AG04449 (cell line): ENCODE data around the gene RAB8B.

Source experiments
- CTCF ChIA-PET: fragments of 350-600 bp; formaldehyde crosslinking; extraction: SDS; loops from one replicate; lab custom pipeline; 2021; ENCODE audit warnings: antibody characterized with exemption; lab: Yijun Ruan, JAX
- POLR2A ChIA-PET: fragments of 400-600, 350-600 bp; formaldehyde crosslinking; extraction: SDS; loops from one replicate; lab custom pipeline; 2020; ENCODE audit warnings: antibody characterized with exemption, inconsistent platforms; lab: Yijun Ruan, JAX
- DNase-seq: peaks from one replicate; pipeline ENCODE4 v3.0.0-alpha.2; 2010; ENCODE audit warnings: low read depth, low spot score
- H3K4me3 ChIP-seq: 2 replicates; pipeline ENCODE4 v1.5.1; 2011; ENCODE audit warnings: low read depth, mild to moderate bottlenecking, control low read depth, low read length
- CTCF ChIP-seq: IDR thresholded peaks from one replicate; pipeline ENCODE4 v1.5.1; 2011; ENCODE audit warnings: mild to moderate bottlenecking, moderate library complexity, low read length, control low read depth, inconsistent platforms; ENCODE audit not compliant: insufficient read depth; ENCODE audit errors: missing control alignments

RAB8B gene

GRCh38 chr15:63192619-63193206 is 3.3 kb downstream of the RAB8B start:
- no peak overlapping the region for H3K4me3 ChIP-seq
- TF ChIP-seq CTCF: no peak
- CTCF ChIA-PET: no interaction called here
- POLR2A ChIA-PET: no interaction called here
- DNase-seq: no peak

DNA sequence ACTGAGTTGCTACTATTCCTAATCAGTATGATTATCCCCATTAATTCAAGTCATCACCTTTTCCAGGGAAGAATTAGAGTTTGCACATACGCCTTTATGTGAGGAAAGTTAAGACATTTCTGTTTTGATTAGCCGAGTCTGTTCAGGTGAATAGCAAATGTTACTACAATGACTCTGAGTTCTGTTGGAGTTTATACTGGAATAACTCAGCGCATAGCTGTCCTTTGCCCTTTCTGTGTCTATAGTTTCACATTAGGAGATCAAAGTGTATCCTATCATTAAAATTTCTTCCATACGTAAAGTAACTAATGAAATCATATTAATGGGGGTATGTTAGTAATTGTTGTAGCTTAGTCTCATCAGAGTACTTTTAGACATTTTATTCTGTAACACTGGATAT is 4.9 kb downstream of the RAB8B start:
- no peak for TF ChIP-seq CTCF
- DNase-seq: no peak
- no peak overlapping the region for H3K4me3 ChIP-seq
- CTCF ChIA-PET: no interaction called here
- POLR2A ChIA-PET: interaction anchor here (1.0 to 1.8 kb wide), 2 partner anchors 9 to 37 kb away, joined by 3 to 4 read pairs; partner anchors contain the start of gene RPS27L

- DNase-seq: no peak
- CTCF ChIA-PET: interaction anchor here (1.2 kb wide), 1 partner anchor 9 kb away, joined by 4 read pairs; no protein-coding TSS in a partner anchor
- no peak for TF ChIP-seq CTCF
- POLR2A ChIA-PET: interaction anchor here (1.8 kb wide), 1 partner anchor 38 kb away, joined by 4 read pairs; the partner anchor contains the start of gene RPS27L
- no peak overlapping the region for H3K4me3 ChIP-seq
Observed at GRCh38 chr15:63194880-63195568, 5.6 kb downstream of the RAB8B start.

- CTCF ChIA-PET: interaction anchor here (1.2 kb wide), 1 partner anchor 9 kb away, joined by 4 read pairs; no protein-coding TSS in a partner anchor
- POLR2A ChIA-PET: interaction anchor here (1.8 kb wide), 1 partner anchor 38 kb away, joined by 4 read pairs; the partner anchor contains the start of gene RPS27L
- no peak overlapping the region for H3K4me3 ChIP-seq
- TF ChIP-seq CTCF: no peak
- no peak for DNase-seq
Observed at GRCh38 chr15:63195569-63196015, 6.2 kb downstream of the RAB8B start.

DNA sequence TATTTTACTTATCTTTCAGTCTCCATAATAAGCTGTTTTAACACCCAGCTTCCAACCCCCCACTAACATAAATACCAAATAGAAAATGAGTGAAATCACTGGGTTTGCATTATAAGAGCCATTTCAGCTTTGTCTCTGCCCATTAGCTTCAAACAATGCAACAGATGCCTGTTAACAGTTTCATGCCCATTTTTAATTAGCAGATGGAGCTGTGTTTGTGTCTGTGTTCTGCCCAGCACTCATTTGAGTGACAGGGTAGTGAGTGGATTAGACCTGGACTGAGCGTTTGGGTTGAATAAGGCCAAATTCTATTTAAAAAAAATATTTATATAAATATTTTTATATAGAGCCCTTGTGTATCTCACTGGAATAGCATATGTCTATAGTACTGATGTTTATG is 7.4 kb downstream of the RAB8B start:
- ChIA-PET POLR2A (no interaction called here), CTCF (interaction anchor here (1.0 to 1.5 kb wide), 2 partner anchors 9 to 15 kb away, joined by 3 to 4 read pairs; no protein-coding TSS in a partner anchor)
- H3K4me3 ChIP-seq: no peak overlapping the region
- TF ChIP-seq CTCF: no peak
- no peak for DNase-seq

GRCh38 chr15:63197626-63198025 is 8.2 kb downstream of the RAB8B start:
- ChIA-PET CTCF (interaction anchor here (1.5 kb wide), 1 partner anchor 14 kb away, joined by 4 read pairs; no protein-coding TSS in a partner anchor), POLR2A (no interaction called here)
- no peak for TF ChIP-seq CTCF
- no peak for DNase-seq
- H3K4me3 ChIP-seq: no peak overlapping the region
